ENCODE measurements around the gene TBC1D22B.
A peak's percentile ranks its signal among the peaks of the same experiment; 100 is the strongest.

The TBC1D22B gene

DNA sequence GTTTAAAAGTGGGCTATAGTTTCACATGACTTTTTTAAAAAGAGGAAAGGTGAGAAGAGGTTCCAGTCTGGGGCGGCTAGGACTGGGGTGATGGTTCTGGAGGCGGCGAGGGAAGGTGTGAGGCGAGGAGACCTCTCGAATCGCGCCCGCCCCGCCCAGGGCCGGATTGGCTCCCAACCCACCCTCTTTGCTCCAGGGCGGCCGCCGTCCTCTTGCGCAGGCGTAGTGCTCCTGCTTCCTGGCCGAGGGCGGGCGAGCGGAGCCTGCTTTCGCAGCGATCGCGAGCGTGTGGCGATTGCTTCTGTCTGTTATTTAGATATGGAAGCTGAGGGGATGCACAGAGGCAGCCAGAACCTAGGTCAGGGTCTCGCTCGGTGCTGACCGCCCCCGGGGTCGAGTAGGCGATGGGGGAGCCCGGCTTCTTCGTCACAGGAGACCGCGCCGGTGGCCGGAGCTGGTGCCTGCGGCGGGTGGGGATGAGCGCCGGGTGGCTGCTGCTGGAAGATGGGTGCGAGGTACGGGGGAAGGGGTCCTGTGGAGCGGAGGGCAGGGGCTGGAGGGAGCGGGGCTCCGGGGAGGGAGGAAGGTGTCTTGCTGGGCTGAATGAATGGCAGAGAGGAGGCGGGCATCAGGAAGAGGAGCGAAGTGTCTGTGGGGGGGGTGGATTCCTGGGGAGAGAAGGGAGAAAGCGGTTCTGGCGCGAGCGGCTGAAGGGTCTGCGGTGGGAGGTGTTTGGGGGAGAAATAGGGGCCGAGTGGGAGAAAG, 96.4 kb downstream of the TBC1D22B start, which contains the start of gene RNF8:
Gene RNF8 (plus strand): TSS at position 223 of the 765 bp plus-strand sequence. CDS start 182 bp downstream, at position 405.
- DNase-seq (ENCODE audit: extremely low read depth, low read depth) = peak; percentile 62
- TF ChIP-seq, protein P1, sequence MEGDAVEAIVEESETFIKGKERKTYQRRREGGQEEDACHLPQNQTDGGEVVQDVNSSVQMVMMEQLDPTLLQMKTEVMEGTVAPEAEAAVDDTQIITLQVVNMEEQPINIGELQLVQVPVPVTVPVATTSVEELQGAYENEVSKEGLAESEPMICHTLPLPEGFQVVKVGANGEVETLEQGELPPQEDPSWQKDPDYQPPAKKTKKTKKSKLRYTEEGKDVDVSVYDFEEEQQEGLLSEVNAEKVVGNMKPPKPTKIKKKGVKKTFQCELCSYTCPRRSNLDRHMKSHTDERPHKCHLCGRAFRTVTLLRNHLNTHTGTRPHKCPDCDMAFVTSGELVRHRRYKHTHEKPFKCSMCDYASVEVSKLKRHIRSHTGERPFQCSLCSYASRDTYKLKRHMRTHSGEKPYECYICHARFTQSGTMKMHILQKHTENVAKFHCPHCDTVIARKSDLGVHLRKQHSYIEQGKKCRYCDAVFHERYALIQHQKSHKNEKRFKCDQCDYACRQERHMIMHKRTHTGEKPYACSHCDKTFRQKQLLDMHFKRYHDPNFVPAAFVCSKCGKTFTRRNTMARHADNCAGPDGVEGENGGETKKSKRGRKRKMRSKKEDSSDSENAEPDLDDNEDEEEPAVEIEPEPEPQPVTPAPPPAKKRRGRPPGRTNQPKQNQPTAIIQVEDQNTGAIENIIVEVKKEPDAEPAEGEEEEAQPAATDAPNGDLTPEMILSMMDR (IDR thresholded peaks at IDR 0.05; ENCODE audit: low read depth, low read length) = no peak

DNA sequence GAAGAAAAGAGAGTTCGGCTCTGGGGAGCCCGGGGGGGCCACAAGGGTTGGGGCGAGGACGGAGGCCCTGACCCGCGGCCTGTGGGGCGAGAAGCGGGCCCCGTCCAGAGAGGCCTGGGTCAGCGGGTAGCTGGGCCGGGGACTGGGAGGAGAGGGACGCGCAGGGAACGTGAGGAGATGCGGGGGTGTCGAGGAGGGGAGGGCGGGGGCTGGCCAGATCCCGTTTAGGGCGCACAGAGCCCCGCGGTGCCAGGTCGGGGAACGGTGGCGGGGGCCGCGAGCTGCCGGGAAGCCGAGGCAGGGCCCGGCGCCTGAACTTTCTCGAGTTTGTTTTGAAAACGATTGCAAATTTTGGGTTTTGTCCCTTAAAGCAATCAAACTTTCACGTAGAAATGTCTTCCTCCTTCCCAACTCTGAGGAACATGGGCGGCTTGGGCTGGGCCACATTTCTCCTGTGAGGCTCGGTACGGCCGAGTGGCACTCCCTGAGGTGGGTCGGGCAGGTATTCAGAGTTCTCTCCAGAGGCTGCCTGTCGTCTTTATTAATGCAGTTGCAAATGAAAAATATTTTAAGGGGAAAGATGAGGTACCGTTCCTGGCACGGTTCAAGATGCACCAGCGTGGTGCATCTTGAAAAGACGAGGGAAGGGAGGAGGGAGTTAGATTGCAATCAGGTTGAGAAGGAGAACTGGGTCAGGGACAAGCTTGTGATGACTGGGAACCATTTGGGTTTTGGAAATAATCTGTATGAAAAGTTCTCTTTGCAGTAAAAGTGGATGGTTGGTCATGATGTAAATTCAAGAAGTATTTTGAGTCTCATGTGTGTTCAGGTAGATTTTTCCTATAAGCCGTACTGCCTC, 97.2 kb downstream of the TBC1D22B start:
- TF ChIP-seq, protein P1 (IDR thresholded peaks at IDR 0.05; ENCODE audit: low read depth, low read length) = no peak
- peak; percentile 4 for DNase-seq (ENCODE audit: extremely low read depth, low read depth)

DNA sequence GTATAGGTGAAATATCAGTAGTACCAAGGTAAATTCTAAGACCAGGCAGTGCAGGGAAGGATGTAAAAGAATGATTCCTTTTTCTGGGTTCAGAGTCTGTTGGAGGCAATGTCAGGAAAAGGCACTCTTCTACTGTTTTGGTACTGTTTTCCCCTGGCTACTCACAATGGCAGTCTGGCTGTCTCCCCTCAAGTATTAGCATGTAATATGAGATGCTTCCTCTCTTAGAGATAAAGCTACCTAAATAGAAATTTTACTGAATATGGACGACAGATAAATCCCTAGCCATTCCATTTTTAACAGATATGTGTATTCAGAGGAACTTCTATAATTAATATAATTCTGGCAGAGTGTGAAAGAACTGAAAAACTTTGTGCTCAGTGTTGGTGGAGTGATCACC, 99.7 kb downstream of the TBC1D22B start:
- TF ChIP-seq, protein P1 (IDR thresholded peaks at IDR 0.05; ENCODE audit: low read depth, low read length) = no peak
- no peak for DNase-seq (ENCODE audit: extremely low read depth, low read depth)

DNA sequence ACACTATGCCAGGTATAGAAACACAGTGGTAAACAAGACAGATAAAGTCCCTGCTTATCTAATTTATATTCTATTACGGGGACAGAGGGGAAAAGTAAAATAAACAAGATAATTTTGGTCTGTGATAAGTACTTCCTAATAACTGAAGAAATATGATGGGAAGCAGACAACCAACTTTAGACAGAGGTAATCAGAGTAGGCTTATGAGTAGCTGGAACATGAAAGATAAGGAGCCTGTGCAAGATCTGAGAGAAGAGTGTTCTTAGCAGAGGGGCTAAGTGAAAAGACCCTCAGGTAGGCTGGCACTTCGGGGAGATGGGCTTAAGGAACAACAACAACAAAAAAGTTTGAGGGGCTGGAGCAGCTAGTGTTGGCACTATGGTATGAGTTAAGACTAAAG, 100.3 kb downstream of the TBC1D22B start:
- TF ChIP-seq, protein P1 (IDR thresholded peaks at IDR 0.05; ENCODE audit: low read depth, low read length) = no peak
- no peak for DNase-seq (ENCODE audit: extremely low read depth, low read depth)

DNA sequence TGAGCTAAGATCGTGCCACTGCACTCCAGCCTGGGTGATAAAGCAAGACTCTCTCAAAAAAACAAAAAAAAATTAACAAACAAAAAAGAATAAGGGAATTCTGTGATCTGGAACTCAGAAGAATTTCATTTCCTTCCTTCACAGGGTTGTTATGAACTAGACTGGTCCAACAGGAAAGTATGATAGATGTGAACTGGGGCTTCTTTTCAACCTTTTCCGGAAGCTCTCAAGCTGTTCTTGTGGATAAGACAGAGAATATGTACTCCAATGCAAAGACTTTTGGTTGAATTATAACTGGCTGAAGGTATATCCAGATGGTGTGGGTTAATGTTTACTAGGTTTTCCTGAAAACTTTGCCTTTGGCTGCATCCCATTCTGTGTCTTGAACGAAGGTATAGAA, 101.5 kb downstream of the TBC1D22B start:
- TF ChIP-seq, protein P1 (IDR thresholded peaks at IDR 0.05; ENCODE audit: low read depth, low read length) = no peak
- DNase-seq (ENCODE audit: extremely low read depth, low read depth) = no peak

DNA sequence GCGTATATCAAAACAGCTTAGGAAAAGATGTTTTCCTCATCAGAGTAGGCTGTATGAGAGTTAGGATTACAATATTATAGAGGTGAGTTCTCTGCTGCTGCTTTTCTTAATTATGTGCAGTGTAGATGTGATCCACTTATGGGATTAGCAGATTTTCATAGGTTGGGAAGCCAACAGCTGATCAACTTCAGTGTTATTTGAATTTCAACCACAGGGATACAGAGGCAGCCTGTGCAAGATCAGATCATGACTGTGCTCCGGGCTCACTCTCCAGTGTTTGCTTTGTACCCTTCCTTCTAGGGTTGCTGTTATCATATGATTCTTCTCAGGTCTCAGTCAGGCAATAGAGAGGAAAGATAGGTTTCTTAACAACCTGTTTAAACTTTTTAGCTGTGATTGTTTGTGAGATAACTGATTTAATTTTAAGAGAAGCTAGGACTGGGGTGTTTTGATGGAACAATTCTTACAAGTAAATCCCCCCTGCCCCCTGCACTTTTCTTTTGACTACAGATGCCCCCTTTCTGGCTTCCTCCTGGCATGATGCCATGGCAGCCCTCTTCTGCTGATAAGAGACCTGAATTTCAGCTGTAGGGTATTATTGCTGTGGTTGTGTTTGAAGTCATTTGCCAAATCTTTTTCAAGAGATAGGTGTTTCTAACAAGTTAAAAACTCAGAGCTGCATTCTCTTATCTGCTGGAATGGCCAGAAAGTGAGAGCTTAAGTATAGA, 104.7 kb downstream of the TBC1D22B start:
- DNase-seq (ENCODE audit: extremely low read depth, low read depth) = no peak
- TF ChIP-seq, protein P1 (IDR thresholded peaks at IDR 0.05; ENCODE audit: low read depth, low read length) = no peak

All from AG09319 (cell line).